CD14-positive monocyte (primary cell): Measurements from ENCODE around the gene EIF4ENIF1. TPM values are rescaled to one million over a fixed set of nuclear protein-coding genes. Genes with fewer than 3 reads are reported as not detected.

Source experiments
- DNase-seq, 3 donors: peaks; one replicate each; pipeline ENCODE4 v3.0.0-alpha.2; 2011 to 2022
- H2AFZ ChIP-seq: 2 replicates; pipeline ENCODE4 v1.6.0; 2012; ENCODE audit warnings: mild to moderate bottlenecking, low read depth, low read length, inconsistent platforms; ENCODE audit not compliant: insufficient read depth, poor library complexity, severe bottlenecking
- H3K27ac ChIP-seq, 2 donors: 1 replicate in 1 of 2; 2 replicates in 1 of 2; pipeline ENCODE4 v1.5.1; 2012 to 2013; ENCODE audit warnings: low read length in 2 of 2, control low read depth in 1 of 2, inconsistent platforms in 1 of 2, low read depth in 1 of 2, mild to moderate bottlenecking in 1 of 2
- H3K27me3 ChIP-seq, 2 donors: one replicate each; pipeline versions ENCODE4 v1.6.0 to v1.6.1; 2011 to 2013; ENCODE audit warnings: low read length in 2 of 2; ENCODE audit not compliant: control insufficient read depth in 2 of 2, insufficient read depth in 2 of 2
- H3K36me3 ChIP-seq, 2 donors: replicated peaks in 1 of 2; 1 replicate in 1 of 2; 2 replicates in 1 of 2; pipeline versions ENCODE4 v1.5.1 to v1.6.1; 2012 to 2013; ENCODE audit warnings: low read length in 2 of 2, control low read depth in 1 of 2, inconsistent platforms in 1 of 2, mild to moderate bottlenecking in 1 of 2; ENCODE audit not compliant: insufficient read depth in 2 of 2, control insufficient read depth in 1 of 2
- H3K4me1 ChIP-seq, 2 donors: 1 replicate in 1 of 2; 2 replicates in 1 of 2; pipeline versions ENCODE4 v1.5.1 to v1.6.1; 2012 to 2013; ENCODE audit warnings: low read length in 2 of 2, control low read depth in 1 of 2, inconsistent platforms in 1 of 2, mild to moderate bottlenecking in 1 of 2, moderate library complexity in 1 of 2; ENCODE audit not compliant: insufficient read depth in 2 of 2, control insufficient read depth in 1 of 2
- H3K4me2 ChIP-seq: replicated peaks from 2 replicates; pipeline ENCODE3; 2012; ENCODE audit warnings: low read length, moderate library complexity, mild to moderate bottlenecking; ENCODE audit not compliant: poor library complexity, severe bottlenecking; ENCODE audit errors: extremely low read depth
- H3K4me3 ChIP-seq, 3 experiments: fragments of 200-600 bp in 1 of 3; sonication (generic) in 1 of 3; replicated peaks in 1 of 3; 1 replicate in 2 of 3; 2 replicates in 1 of 3; pipeline ENCODE4 v1.5.1; 2011 to 2013; ENCODE audit warnings: low read length in 3 of 3, mild to moderate bottlenecking in 3 of 3, control low read depth in 2 of 3, low read depth in 2 of 3, inconsistent platforms in 1 of 3, moderate library complexity in 1 of 3
- H3K79me2 ChIP-seq: 2 replicates; pipeline ENCODE4 v1.6.0; 2012; ENCODE audit warnings: mild to moderate bottlenecking, control low read depth, inconsistent platforms, low read length, moderate library complexity; ENCODE audit not compliant: insufficient read depth
- H3K9ac ChIP-seq: 2 replicates; pipeline ENCODE4 v1.6.0; 2017; ENCODE audit warnings: low read length, mild to moderate bottlenecking; ENCODE audit not compliant: insufficient read depth, poor library complexity, severe bottlenecking
- H3K9me3 ChIP-seq, 2 donors: replicated peaks in 1 of 2; 1 replicate in 1 of 2; 2 replicates in 1 of 2; pipeline versions ENCODE4 v1.5.1 to v1.6.1; 2012 to 2013; ENCODE audit warnings: low read length in 2 of 2, control low read depth in 1 of 2; ENCODE audit not compliant: control insufficient read depth in 1 of 2, insufficient read depth in 1 of 2
- H4K20me1 ChIP-seq: 2 replicates; pipeline ENCODE4 v1.6.0; 2012; ENCODE audit warnings: mild to moderate bottlenecking, low read length, control low read depth, moderate library complexity; ENCODE audit not compliant: insufficient read depth
- H3K27ac Mint-ChIP-seq, 7 donors: one replicate each; pipeline ENCODE4 v1.8.0; 2020; ENCODE audit warnings: mild to moderate bottlenecking in 7 of 7, mixed read lengths in 7 of 7, moderate library complexity in 6 of 7, inconsistent platforms in 2 of 7
- H3K27me3 Mint-ChIP-seq, 3 donors: one replicate each; pipeline ENCODE4 v1.8.0; 2021 to 2022; ENCODE audit warnings: low read depth in 3 of 3, mild to moderate bottlenecking in 3 of 3, mixed read lengths in 3 of 3, moderate library complexity in 3 of 3, inconsistent platforms in 1 of 3
- H3K36me3 Mint-ChIP-seq, 2 donors: one replicate each; pipeline ENCODE4 v1.8.0; 2020; ENCODE audit warnings: mixed read lengths in 2 of 2, inconsistent platforms in 1 of 2, mild to moderate bottlenecking in 1 of 2
- H3K4me1 Mint-ChIP-seq: one replicate; pipeline ENCODE4 v1.8.0; 2020; ENCODE audit warnings: mild to moderate bottlenecking, mixed read lengths
- H3K4me3 Mint-ChIP-seq, 2 donors: one replicate each; pipeline ENCODE4 v1.8.0; 2020; ENCODE audit warnings: mild to moderate bottlenecking in 2 of 2, mixed read lengths in 2 of 2, moderate library complexity in 1 of 2
- H3K9me3 Mint-ChIP-seq, 7 donors: one replicate each; pipeline ENCODE4 v1.8.0; 2020 to 2022; ENCODE audit warnings: mixed read lengths in 7 of 7, mild to moderate bottlenecking in 6 of 7, moderate library complexity in 6 of 7, inconsistent platforms in 2 of 7
- WGBS: methylation state at CpG from one replicate; pipeline ENCODE4 v1.1.5; 2013; ENCODE audit warnings: missing lambda C conversion rate; ENCODE audit not compliant: insufficient coverage; 5-methylcytosine and 5-hydroxymethylcytosine counted together
- intact Hi-C, 2 donors: fragments of 100-400 bp; cut with micrococcal nuclease; formaldehyde crosslinking; loops; one replicate each; pipeline versions ENCODE4 v1.15.0 to v1.15.1; 2023
- polyA plus RNA-seq, 3 donors: library from polyadenylated mRNA; depleted of rRNA in 1 of 3; unstranded in 2 of 3; stranded (reverse) in 1 of 3; fragments of 300-500 nt in 2 of 3; fragments of >200 nt in 1 of 3; fragmentation: Illumina TruSeq in 2 of 3; gene quantifications; 1 replicate in 2 of 3; 2 replicates in 1 of 3; pipeline ENCODE4 v1.2.3, GENCODE V29; 2012 to 2021
- TF ChIP-seq, protein P1 (sequence below): fragments of 200-600 bp; IDR thresholded peaks from one replicate; pipeline ENCODE4 v1.8.0; 2022; ENCODE audit warnings: antibody characterized with exemption, mild to moderate bottlenecking

The EIF4ENIF1 gene
- polyA plus RNA-seq, 3 donors, result 2.5 to 17.0 (median 11.5) TPM

DNA sequence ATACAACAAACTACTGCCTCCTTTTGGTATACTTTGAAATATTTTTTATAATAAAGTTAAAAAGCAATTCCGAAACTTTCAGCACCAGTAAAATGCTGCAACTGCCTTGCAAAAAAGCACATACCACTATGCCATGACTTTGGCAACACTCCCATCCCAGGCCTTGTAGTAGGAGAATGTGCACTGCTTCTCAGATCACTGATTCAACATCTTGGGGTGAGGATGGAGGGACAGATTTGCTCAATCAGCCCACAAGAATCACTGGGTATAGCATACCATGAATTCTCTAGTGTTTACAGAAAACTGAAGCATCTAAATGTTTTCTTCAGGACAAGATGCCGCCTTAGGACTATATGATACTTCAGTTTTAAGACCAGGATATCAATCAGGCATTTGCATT, 14.9 kb downstream of the EIF4ENIF1 start:
- H3K36me3 Mint-ChIP-seq, result peaks cover 46 to 66% of the 10 kb centered on the region in 2 donors
- intact Hi-C loops, result no loop called here

DNA sequence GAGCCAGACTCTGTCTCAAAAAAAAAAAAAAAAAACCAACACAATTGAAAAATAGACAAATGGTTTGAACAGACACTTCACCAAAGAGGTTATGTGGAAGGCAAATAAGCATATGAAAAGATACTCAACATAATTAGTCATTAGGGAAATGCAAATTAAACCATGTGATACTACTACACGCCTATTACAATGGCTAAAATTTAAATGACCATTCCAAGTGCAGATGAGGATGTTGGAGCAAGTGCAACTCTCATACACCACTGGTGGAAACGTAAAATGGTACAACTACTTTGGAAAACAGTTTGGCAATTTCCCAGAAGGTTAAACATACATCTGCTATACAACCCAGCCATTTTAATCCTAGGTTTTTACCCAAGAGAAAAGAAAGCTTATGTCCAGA, 24.3 kb downstream of the EIF4ENIF1 start:
- Mint-ChIP-seq H3K4me3 (no peak overlapping the region), H3K36me3 (peaks cover 68 to 92% of the 10 kb centered on the region in 2 donors), H3K4me1 (no peaks in the 10 kb centered on the region), H3K27me3 (peaks cover 0 to 2% (median 0%) of the 10 kb centered on the region in 3 donors), H3K9me3 (peaks cover 0 to 4% (median 0%) of the 10 kb centered on the region in 7 donors), H3K27ac (no peak overlapping the region)
- H3K4me3 ChIP-seq, result no peak overlapping the region
- no peak overlapping the region for H3K4me2 ChIP-seq
- TF ChIP-seq, protein P1, sequence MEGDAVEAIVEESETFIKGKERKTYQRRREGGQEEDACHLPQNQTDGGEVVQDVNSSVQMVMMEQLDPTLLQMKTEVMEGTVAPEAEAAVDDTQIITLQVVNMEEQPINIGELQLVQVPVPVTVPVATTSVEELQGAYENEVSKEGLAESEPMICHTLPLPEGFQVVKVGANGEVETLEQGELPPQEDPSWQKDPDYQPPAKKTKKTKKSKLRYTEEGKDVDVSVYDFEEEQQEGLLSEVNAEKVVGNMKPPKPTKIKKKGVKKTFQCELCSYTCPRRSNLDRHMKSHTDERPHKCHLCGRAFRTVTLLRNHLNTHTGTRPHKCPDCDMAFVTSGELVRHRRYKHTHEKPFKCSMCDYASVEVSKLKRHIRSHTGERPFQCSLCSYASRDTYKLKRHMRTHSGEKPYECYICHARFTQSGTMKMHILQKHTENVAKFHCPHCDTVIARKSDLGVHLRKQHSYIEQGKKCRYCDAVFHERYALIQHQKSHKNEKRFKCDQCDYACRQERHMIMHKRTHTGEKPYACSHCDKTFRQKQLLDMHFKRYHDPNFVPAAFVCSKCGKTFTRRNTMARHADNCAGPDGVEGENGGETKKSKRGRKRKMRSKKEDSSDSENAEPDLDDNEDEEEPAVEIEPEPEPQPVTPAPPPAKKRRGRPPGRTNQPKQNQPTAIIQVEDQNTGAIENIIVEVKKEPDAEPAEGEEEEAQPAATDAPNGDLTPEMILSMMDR, result no peak
- H4K20me1 ChIP-seq, result peaks cover 9% of the 10 kb centered on the region
- peaks cover 67 to 91% of the 10 kb centered on the region in 2 donors for H3K36me3 ChIP-seq
- no peaks in the 10 kb centered on the region for H3K27me3 ChIP-seq
- H3K9ac ChIP-seq, result no peak overlapping the region
- no peaks in the 10 kb centered on the region for H3K4me1 ChIP-seq
- no peaks in the 10 kb centered on the region for H3K9me3 ChIP-seq
- H3K27ac ChIP-seq, result no peak overlapping the region
- 100% methylated on average over 1 of the region's 2 CpGs for WGBS
- no peak overlapping the region for H2AFZ ChIP-seq
- intact Hi-C loops, result no loop called here
- H3K79me2 ChIP-seq, result peaks cover 4% of the 10 kb centered on the region
- no peak for DNase-seq

More for the DNA sequence above, 14.9 kb downstream of the EIF4ENIF1 start:
- Mint-ChIP-seq H3K4me1 (peaks cover 10% of the 10 kb centered on the region), H3K27ac (no peak overlapping the region), H3K27me3 (peaks cover 0 to 1% (median 0%) of the 10 kb centered on the region in 3 donors), H3K9me3 (peaks cover 0 to under 1% (median 0%) of the 10 kb centered on the region in 7 donors), H3K4me3 (no peak overlapping the region)
- Histone ChIP-seq H4K20me1 (peaks cover 53% of the 10 kb centered on the region), H3K79me2 (peaks cover 58% of the 10 kb centered on the region), H3K4me2 (no peak overlapping the region), H3K4me3 (no peak overlapping the region), H3K36me3 (peaks cover 25 to 78% of the 10 kb centered on the region in 2 donors), H3K4me1 (peaks cover 0 to 6% of the 10 kb centered on the region in 2 donors), H3K9ac (no peak overlapping the region), H3K27ac (no peak overlapping the region), H3K9me3 (no peaks in the 10 kb centered on the region), H2AFZ (no peak overlapping the region), H3K27me3 (no peaks in the 10 kb centered on the region)
- TF ChIP-seq, protein P1, result no peak
- WGBS, result no CpG with 5 or more reads among the region's 2 CpGs
- no peak for DNase-seq
